Mesothelial cell of epicardium (in vitro differentiated cells): ENCODE results near the gene FIG4. TPM values are rescaled to one million over a fixed set of nuclear protein-coding genes. Genes with fewer than 3 reads are reported as not detected.
A peak's percentile ranks its signal among the peaks of the same experiment; 100 is the strongest.

Experiments used
- DNase-seq, 2 experiments: peaks; one replicate each; pipeline ENCODE4 v3.0.0; 2021; ENCODE audit warnings: low spot score in 2 of 2; ENCODE audit not compliant: unreplicated experiment in 2 of 2
- H3K27ac Mint-ChIP-seq: 2 replicates; pipeline ENCODE4 v1.8.0; 2021; ENCODE audit warnings: mixed read lengths
- H3K27me3 Mint-ChIP-seq: 2 replicates; pipeline ENCODE4 v1.8.0; 2021; ENCODE audit warnings: low read depth, mixed read lengths
- H3K36me3 Mint-ChIP-seq: 2 replicates; pipeline ENCODE4 v1.8.0; 2021; ENCODE audit warnings: mixed read lengths
- H3K4me1 Mint-ChIP-seq: 2 replicates; pipeline ENCODE4 v1.8.0; 2021; ENCODE audit warnings: mixed read lengths
- H3K4me3 Mint-ChIP-seq: 2 replicates; pipeline ENCODE4 v1.8.0; 2021; ENCODE audit warnings: mild to moderate bottlenecking, moderate library complexity, mixed read lengths
- H3K9me3 Mint-ChIP-seq: 2 replicates; pipeline ENCODE4 v1.8.0; 2021; ENCODE audit warnings: mixed read lengths
- total RNA-seq: library from RNA; stranded (reverse); gene quantifications from 3 replicates; pipeline ENCODE4 v1.2.1, GENCODE V29; 2021
- TF ChIP-seq, protein P1 (sequence below): fragments of 200-600 bp; sonication (generic); IDR thresholded peaks from one replicate; pipeline ENCODE4 v1.5.0; 2021; ENCODE audit warnings: antibody characterized with exemption; ENCODE audit not compliant: unreplicated experiment

Gene FIG4
- total RNA-seq, 1 donor from 2014 or later: 28.3 TPM

DNA sequence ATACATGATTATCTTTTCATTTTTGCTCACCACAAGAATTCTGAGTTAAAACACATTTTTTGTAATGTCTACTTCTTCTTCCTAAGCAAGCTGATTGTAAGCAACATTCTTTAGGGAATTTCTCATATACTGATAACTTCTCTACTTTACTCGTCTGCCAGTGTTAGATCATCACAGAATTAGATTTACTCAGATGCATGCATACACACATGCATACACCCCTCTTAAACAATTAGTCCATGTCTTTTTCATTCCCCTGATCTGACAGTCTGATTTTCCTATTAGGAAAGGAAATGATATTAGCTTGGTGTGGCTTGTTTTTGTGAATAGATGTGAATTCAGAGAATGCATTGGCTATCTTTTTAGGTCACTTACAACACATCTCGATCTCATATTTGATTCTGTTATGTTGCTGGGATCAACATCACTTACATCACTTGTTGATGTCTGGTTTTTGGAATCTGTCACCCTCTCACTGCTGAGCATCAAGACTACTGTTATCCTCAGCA lies 91.4 kb downstream of the FIG4 start:
- Mint-ChIP-seq H3K4me3 (no peak overlapping the region), H3K27ac (no peak overlapping the region), H3K36me3 (peaks cover 20% of the 10 kb centered on the region), H3K27me3 (no peaks in the 10 kb centered on the region), H3K9me3 (no peaks in the 10 kb centered on the region), H3K4me1 (no peaks in the 10 kb centered on the region)
- no peak for DNase-seq
- TF ChIP-seq, protein P1, sequence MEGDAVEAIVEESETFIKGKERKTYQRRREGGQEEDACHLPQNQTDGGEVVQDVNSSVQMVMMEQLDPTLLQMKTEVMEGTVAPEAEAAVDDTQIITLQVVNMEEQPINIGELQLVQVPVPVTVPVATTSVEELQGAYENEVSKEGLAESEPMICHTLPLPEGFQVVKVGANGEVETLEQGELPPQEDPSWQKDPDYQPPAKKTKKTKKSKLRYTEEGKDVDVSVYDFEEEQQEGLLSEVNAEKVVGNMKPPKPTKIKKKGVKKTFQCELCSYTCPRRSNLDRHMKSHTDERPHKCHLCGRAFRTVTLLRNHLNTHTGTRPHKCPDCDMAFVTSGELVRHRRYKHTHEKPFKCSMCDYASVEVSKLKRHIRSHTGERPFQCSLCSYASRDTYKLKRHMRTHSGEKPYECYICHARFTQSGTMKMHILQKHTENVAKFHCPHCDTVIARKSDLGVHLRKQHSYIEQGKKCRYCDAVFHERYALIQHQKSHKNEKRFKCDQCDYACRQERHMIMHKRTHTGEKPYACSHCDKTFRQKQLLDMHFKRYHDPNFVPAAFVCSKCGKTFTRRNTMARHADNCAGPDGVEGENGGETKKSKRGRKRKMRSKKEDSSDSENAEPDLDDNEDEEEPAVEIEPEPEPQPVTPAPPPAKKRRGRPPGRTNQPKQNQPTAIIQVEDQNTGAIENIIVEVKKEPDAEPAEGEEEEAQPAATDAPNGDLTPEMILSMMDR: no peak

GRCh38 chr6:109783250-109783986 lies 92.3 kb downstream of the FIG4 start:
- H3K9me3 Mint-ChIP-seq: no peaks in the 10 kb centered on the region
- no peaks in the 10 kb centered on the region for H3K4me1 Mint-ChIP-seq
- no peaks in the 10 kb centered on the region for H3K27me3 Mint-ChIP-seq
- H3K27ac Mint-ChIP-seq: no peak overlapping the region
- no peak overlapping the region for H3K4me3 Mint-ChIP-seq
- DNase-seq: no peak
- peaks cover 21% of the 10 kb centered on the region for H3K36me3 Mint-ChIP-seq
- TF ChIP-seq, protein P1: no peak

DNA sequence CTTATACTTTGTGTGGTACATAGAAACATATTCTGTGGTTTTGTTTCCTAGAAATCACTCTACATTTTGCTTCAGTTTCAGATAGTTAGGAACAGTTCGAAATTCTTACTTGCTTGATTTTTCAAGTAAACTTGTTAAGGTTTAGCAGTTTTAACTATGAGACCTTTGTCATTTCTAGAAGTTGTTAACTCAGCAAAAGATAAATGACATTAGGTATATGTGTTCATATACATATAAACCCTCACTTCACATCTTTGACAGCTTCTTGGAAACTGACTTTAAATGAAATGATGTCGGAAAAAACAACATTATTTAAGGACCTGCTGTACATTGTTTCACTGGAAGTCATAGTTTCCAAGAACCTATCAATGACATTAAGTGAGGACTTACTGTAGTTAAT lies 96.2 kb downstream of the FIG4 start:
- H3K4me1 Mint-ChIP-seq: peaks cover 24% of the 10 kb centered on the region
- TF ChIP-seq, protein P1: no peak
- H3K27me3 Mint-ChIP-seq: no peaks in the 10 kb centered on the region
- no peak overlapping the region for H3K27ac Mint-ChIP-seq
- no peak overlapping the region for H3K4me3 Mint-ChIP-seq
- no peak for DNase-seq
- no peaks in the 10 kb centered on the region for H3K9me3 Mint-ChIP-seq
- peaks cover 21% of the 10 kb centered on the region for H3K36me3 Mint-ChIP-seq

- H3K27me3 Mint-ChIP-seq: no peaks in the 10 kb centered on the region
- no peaks in the 10 kb centered on the region for H3K9me3 Mint-ChIP-seq
- H3K4me3 Mint-ChIP-seq: no peak overlapping the region
- no peak for DNase-seq
- H3K36me3 Mint-ChIP-seq: peaks cover 22% of the 10 kb centered on the region
- TF ChIP-seq, protein P1: no peak
- peaks cover 24% of the 10 kb centered on the region for H3K4me1 Mint-ChIP-seq
- H3K27ac Mint-ChIP-seq: no peak overlapping the region
Observed at GRCh38 chr6:109788687-109789086, 97.6 kb downstream of the FIG4 start.

DNA sequence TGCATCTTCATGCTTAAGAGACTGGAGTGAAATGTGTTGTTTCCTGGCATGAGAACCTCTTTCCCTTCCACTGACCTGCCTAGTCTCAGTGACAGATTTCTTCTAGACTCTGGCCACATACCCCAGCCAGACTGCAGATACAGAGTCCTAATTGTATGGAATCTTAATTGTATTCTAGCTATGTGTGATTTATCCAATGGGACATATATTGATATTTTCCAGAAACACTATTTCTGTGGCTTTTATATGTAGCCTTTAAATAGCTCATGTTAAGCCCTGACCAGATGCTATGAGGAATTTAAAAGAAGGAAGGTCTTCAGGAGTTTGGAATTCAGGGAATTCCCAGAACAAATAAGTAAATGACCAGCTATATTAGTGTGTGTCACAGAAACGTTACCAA lies 99.0 kb downstream of the FIG4 start:
- H3K4me3 Mint-ChIP-seq: no peak overlapping the region
- no peaks in the 10 kb centered on the region for H3K9me3 Mint-ChIP-seq
- H3K4me1 Mint-ChIP-seq: peaks cover 32% of the 10 kb centered on the region
- peak overlapping the region; percentile 31 for H3K27ac Mint-ChIP-seq
- no peaks in the 10 kb centered on the region for H3K27me3 Mint-ChIP-seq
- DNase-seq: no peak
- peaks cover 22% of the 10 kb centered on the region for H3K36me3 Mint-ChIP-seq
- TF ChIP-seq, protein P1: no peak
